K562 (cell line): ENCODE measurements around the gene ERBB4. TPM values are rescaled to one million over a fixed set of nuclear protein-coding genes. Genes with fewer than 3 reads are reported as not detected.

ENCODE experiments used
- ATAC-seq: fragments of 200-7000 bp; cut with Tn5 transposase; 3 replicates; pipeline ENCODE4 v1.9.1; 2020; ENCODE audit warnings: moderate library complexity
- BruUV-seq: library from RNA; stranded (reverse); fragments of 400-500 nt; replicated peaks from 2 replicates; lab custom pipeline; 2021; lab: Mats Ljungman, UMichigan
- CTCF ChIA-PET: fragments of 300-600 bp; formaldehyde crosslinking; extraction: SDS; loops from one replicate; lab custom pipeline; 2021; ENCODE audit warnings: low intra/inter-chr PET ratio; lab: Yijun Ruan, JAX
- POLR2A ChIA-PET: fragments of 300-600, 350-650 bp; sonication (Branson Sonifier 250); formaldehyde crosslinking; extraction: SDS; loops from one replicate; lab custom pipeline; 2021; ENCODE audit warnings: antibody characterized with exemption, inconsistent platforms; lab: Yijun Ruan, JAX
- DNase-seq, 4 experiments: peaks; one replicate each; pipeline versions ENCODE4 v3.0.0 to v3.0.0-alpha.2; 2011 to 2018; ENCODE audit warnings: low spot score in 3 of 4, mixed read lengths in 3 of 4; ENCODE audit errors: extremely low read depth in 1 of 4
- FAIRE-seq: peaks from 2 replicates; lab custom pipeline; 2011; peaks lifted over from hg19 to GRCh38; lab: Jason Lieb, UNC
- H2AFZ ChIP-seq: 2 replicates; pipeline ENCODE4 v1.6.0; 2011; ENCODE audit warnings: low read depth, low read length, control low read depth, inconsistent platforms
- H3K27ac ChIP-seq: fragments of 200-600 bp; 3 replicates; pipeline ENCODE4 v1.8.0; 2011; ENCODE audit warnings: low read depth, mild to moderate bottlenecking, control low read depth, inconsistent platforms, low read length, moderate library complexity, mixed read lengths; ENCODE audit errors: extremely low read depth
- H3K27me3 ChIP-seq, 2 experiments: fragments of 300-600 bp in 1 of 2; 2 replicates in 1 of 2; 3 replicates in 1 of 2; pipeline versions ENCODE4 v1.6.0 to v1.8.0; 2011; ENCODE audit warnings: inconsistent platforms in 2 of 2, low read length in 2 of 2, mild to moderate bottlenecking in 1 of 2, mixed read lengths in 1 of 2, moderate library complexity in 1 of 2; ENCODE audit not compliant: control insufficient read depth in 2 of 2, insufficient read depth in 2 of 2
- H3K36me3 ChIP-seq: fragments of 300-600 bp; 3 replicates; pipeline ENCODE4 v1.8.0; 2011; ENCODE audit warnings: mild to moderate bottlenecking, low read length, inconsistent platforms; ENCODE audit not compliant: control insufficient read depth, insufficient read depth
- H3K4me1 ChIP-seq, 2 experiments: fragments of 200-600 bp in 1 of 2; replicated peaks in 1 of 2; 2 replicates in 1 of 2; 3 replicates in 1 of 2; pipeline versions ENCODE4 v1.5.1 to v1.8.0; 2011; ENCODE audit warnings: inconsistent platforms in 2 of 2, low read length in 2 of 2, mild to moderate bottlenecking in 1 of 2, mixed read lengths in 1 of 2, moderate library complexity in 1 of 2; ENCODE audit not compliant: control insufficient read depth in 2 of 2, insufficient read depth in 2 of 2
- H3K4me2 ChIP-seq: 2 replicates; pipeline ENCODE4 v1.6.1; 2011; ENCODE audit warnings: low read length, control low read depth, inconsistent platforms, mixed read lengths; ENCODE audit not compliant: insufficient read depth
- H3K4me3 ChIP-seq: fragments of 200-600 bp; sonication (generic), shearing (Covaris generic); 2 replicates; pipeline ENCODE4 v1.5.1; 2016; ENCODE audit warnings: control low read depth, inconsistent platforms
- H3K79me2 ChIP-seq: fragments of 200-600 bp; 3 replicates; pipeline ENCODE4 v1.8.0; 2011; ENCODE audit warnings: low read length, inconsistent platforms; ENCODE audit not compliant: control insufficient read depth, insufficient read depth
- H3K9ac ChIP-seq, 2 experiments: 2 replicates each; pipeline versions ENCODE4 v1.6.0 to v1.6.1; 2011; ENCODE audit warnings: low read depth in 2 of 2, low read length in 2 of 2, control low read depth in 1 of 2, inconsistent platforms in 1 of 2, mild to moderate bottlenecking in 1 of 2, mixed read lengths in 1 of 2; ENCODE audit not compliant: insufficient read depth in 1 of 2
- H3K9me1 ChIP-seq: one replicate; pipeline ENCODE4 v1.6.0; 2011; ENCODE audit warnings: inconsistent platforms, mild to moderate bottlenecking, low read length, moderate library complexity; ENCODE audit not compliant: control insufficient read depth, insufficient read depth
- H3K9me3 ChIP-seq: replicated peaks from 2 replicates; pipeline ENCODE4 v1.5.1; 2011; ENCODE audit warnings: low read depth, low read length, inconsistent platforms; ENCODE audit not compliant: control insufficient read depth, insufficient read depth
- H4K20me1 ChIP-seq: replicated peaks from 2 replicates; pipeline ENCODE4 v1.6.1; 2011; ENCODE audit warnings: low read length, inconsistent platforms, mixed read lengths; ENCODE audit not compliant: control insufficient read depth, insufficient read depth
- MTF1 ChIP-seq: fragments of 250-450 bp; sonication (Bioruptor Pico); IDR thresholded peaks from 2 replicates; pipeline ENCODE4 v1.9.0; 2021; ENCODE audit warnings: moderate library complexity, mild to moderate bottlenecking, inconsistent platforms, borderline replicate concordance
- POLR3A ChIP-seq: IDR thresholded peaks from 2 replicates; pipeline ENCODE4 v1.6.1; 2011; ENCODE audit warnings: borderline replicate concordance, mild to moderate bottlenecking, moderate library complexity; ENCODE audit not compliant: insufficient read length, insufficient read depth; ENCODE audit errors: extremely low read depth
- RBFOX2 ChIP-seq: fragments of 200-400 bp; formaldehyde crosslinking; IDR thresholded peaks from 2 replicates; pipeline ENCODE4 v1.6.1; 2017; ENCODE audit warnings: low read depth, mild to moderate bottlenecking, low read length, moderate library complexity
- RBM25 ChIP-seq: fragments of 200-400 bp; formaldehyde crosslinking; IDR thresholded peaks from 2 replicates; pipeline ENCODE4 v1.6.1; 2018; ENCODE audit warnings: low read length, low read depth, moderate library complexity; ENCODE audit not compliant: severe bottlenecking
- WGBS: fragments of 100-300 bp; shearing (Covaris generic); methylation state at CpG from one replicate; pipeline ENCODE4 v1.1.6; 2016; ENCODE audit warnings: low coverage, mixed read lengths; ENCODE audit not compliant: insufficient coverage; ENCODE audit errors: missing lambda C conversion rate; 5-methylcytosine and 5-hydroxymethylcytosine counted together
- in situ Hi-C: fragments of 300-500 bp; cut with MboI; formaldehyde crosslinking; loops from 4 replicates; pipeline ENCODE4 v1.15.0; 2018; ENCODE audit warnings: inconsistent platforms, mixed read lengths
- intact Hi-C: fragments of 100-400 bp; cut with micrococcal nuclease; formaldehyde crosslinking; loops from 2 replicates; pipeline ENCODE4 v1.14.2; 2022
- polyA plus RNA-seq, 8 experiments: library from polyadenylated mRNA; depleted of rRNA in 4 of 8; stranded (reverse) in 5 of 8; unstranded in 3 of 8; fragments of >200 nt; fragmentation: Nextera tagmentation in 2 of 8; fragmentation: Illumina TruSeq in 1 of 8; extraction: Ambion mirVana in 2 of 8; extraction: Trizol in 1 of 8; gene quantifications; 2 replicates each; pipeline versions ENCODE4 v1.2.1 to v1.2.3, GENCODE V29; 2011 to 2014; ENCODE audit warnings: inconsistent platforms in 1 of 8, missing spikeins in 1 of 8
- total RNA-seq, 7 experiments: library from RNA; depleted of rRNA in 6 of 7; stranded (reverse); fragments of >200 nt in 6 of 7; fragmentation: Illumina TruSeq in 2 of 7; extraction: Trizol in 2 of 7; gene quantifications; 2 replicates each; pipeline versions ENCODE4 v1.2.1 to v1.2.3, GENCODE V29; 2011 to 2021; ENCODE audit warnings: low replicate concordance in 1 of 7
- TF ChIP-seq, protein P1 (sequence below): fragments of 250-450 bp; sonication (Bioruptor Pico); IDR thresholded peaks from 2 replicates; pipeline ENCODE4 v1.5.0; 2021
- TF ChIP-seq, protein P2 (sequence below): fragments of 450-650 bp; IDR thresholded peaks from 2 replicates; pipeline ENCODE4 v1.6.1; 2018; ENCODE audit warnings: mild to moderate bottlenecking, low read depth; ENCODE audit not compliant: partially characterized antibody

The ERBB4 gene
- total and polyA plus RNA-seq, 9 of the 15 experiments (the other 6 are each of a cell fraction or from before 2014, with no cell fraction given) = not detected

DNA sequence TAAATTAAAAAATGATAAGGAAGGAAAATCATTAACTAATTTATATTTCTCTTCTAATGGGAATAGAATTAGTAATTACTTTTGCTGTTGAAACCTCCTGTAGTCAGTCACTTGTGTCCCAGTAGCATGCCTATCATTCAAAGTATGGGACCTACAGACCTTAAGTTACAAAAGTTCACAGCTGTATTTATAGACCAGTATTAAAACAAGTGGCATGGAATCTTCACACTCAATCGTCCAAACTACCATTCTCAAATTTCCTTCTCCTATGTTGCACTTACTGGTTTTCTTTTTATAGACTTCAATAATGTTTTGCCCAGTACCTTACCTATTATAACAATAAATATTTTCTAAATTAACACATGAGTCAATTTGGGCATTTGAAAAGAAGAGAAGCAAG is 639.9 kb downstream of the ERBB4 start (continued):
- TF ChIP-seq MTF1 (CRISPR knock-in tag) = no peak
- TF ChIP-seq RBFOX2 = no peak
- TF ChIP-seq RBM25 = no peak

DNA sequence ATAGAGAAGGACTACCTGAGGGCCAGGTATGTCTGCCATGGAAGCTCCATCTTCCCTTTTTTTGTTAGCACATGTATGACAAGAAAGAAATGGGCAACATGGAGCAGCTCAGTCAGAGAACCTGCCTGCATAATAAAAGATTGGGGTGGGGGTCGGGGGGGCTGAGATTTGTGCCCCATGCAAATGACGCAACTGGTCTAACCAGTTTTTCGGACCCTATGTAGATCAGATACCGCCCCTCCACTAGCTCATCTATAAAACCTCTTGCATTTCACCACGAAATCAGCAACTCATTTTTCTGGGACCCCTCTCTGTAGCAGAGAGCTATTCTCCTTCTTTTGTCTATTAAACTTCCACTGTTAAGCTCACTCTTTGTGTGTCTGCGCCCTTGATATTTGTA is 657.2 kb downstream of the ERBB4 start:
- no peak for ATAC-seq
- in situ Hi-C loops = no loop called here
- WGBS = 0% methylated on average over 1 of the region's 6 CpGs
- ChIA-PET CTCF (no interaction called here), POLR2A (no interaction called here)
- Histone ChIP-seq H3K27ac (no peak overlapping the region), H2AFZ (no peak overlapping the region), H3K9ac (no peak overlapping the region), H3K27me3 (no peaks in the 10 kb centered on the region), H3K4me2 (no peak overlapping the region)
- TF ChIP-seq, protein P1, sequence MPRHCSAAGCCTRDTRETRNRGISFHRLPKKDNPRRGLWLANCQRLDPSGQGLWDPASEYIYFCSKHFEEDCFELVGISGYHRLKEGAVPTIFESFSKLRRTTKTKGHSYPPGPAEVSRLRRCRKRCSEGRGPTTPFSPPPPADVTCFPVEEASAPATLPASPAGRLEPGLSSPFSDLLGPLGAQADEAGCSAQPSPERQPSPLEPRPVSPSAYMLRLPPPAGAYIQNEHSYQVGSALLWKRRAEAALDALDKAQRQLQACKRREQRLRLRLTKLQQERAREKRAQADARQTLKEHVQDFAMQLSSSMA = no peak
- TF ChIP-seq, protein P2, sequence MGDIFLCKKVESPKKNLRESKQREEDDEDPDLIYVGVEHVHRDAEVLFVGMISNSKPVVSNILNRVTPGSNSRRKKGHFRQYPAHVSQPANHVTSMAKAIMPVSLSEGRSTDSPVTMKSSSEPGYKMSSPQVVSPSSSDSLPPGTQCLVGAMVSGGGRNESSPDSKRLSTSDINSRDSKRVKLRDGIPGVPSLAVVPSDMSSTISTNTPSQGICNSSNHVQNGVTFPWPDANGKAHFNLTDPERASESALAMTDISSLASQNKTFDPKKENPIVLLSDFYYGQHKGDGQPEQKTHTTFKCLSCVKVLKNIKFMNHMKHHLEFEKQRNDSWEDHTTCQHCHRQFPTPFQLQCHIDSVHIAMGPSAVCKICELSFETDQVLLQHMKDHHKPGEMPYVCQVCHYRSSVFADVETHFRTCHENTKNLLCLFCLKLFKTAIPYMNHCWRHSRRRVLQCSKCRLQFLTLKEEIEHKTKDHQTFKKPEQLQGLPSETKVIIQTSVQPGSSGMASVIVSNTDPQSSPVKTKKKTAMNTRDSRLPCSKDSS = no peak
- TF ChIP-seq POLR3A = no peak
- TF ChIP-seq, all 486 proteins: peak for 0
- Histone ChIP-seq H3K9me1 (no peaks in the 10 kb centered on the region), H3K4me3 (no peak overlapping the region), H3K4me1 (no peaks in the 10 kb centered on the region), H4K20me1 (no peaks in the 10 kb centered on the region), H3K36me3 (no peaks in the 10 kb centered on the region), H3K79me2 (no peaks in the 10 kb centered on the region), H3K9me3 (no peaks in the 10 kb centered on the region)
- intact Hi-C loops = no loop called here
- no peak for DNase-seq
- BruUV-seq = no TSS peak
- FAIRE-seq = no peak
